Gastrocnemius medialis (tissue), 4 donors: ENCODE data around the gene DYDC1. TPM values are rescaled to one million over a fixed set of nuclear protein-coding genes. Genes with fewer than 3 reads are reported as not detected.

Source experiments
- ATAC-seq, 2 donors: fragments of 150-250 bp; one replicate each; pipeline ENCODE4 v1.9.1; 2016
- DNase-seq, 2 donors: peaks; one replicate each; pipeline ENCODE4 v3.0.0-alpha.2; 2019
- H3K27ac ChIP-seq, 4 donors: fragments of 200-600 bp; sonication (generic); 1 replicate in 1 of 4; 2 replicates in 3 of 4; pipeline ENCODE4 v1.5.1; 2016 to 2018; ENCODE audit warnings: mild to moderate bottlenecking in 2 of 4, moderate library complexity in 1 of 4
- H3K27me3 ChIP-seq, 3 donors: fragments of 200-600 bp; sonication (generic) in 2 of 3; 1 replicate in 1 of 3; 2 replicates in 2 of 3; pipeline versions ENCODE4 v1.5.1 to v1.6.0; 2016 to 2019; ENCODE audit warnings: mild to moderate bottlenecking in 1 of 3, moderate library complexity in 1 of 3
- H3K36me3 ChIP-seq, 2 donors: fragments of 200-600 bp; sonication (generic) in 1 of 2; one replicate each; pipeline ENCODE4 v1.5.1; 2017 to 2018
- H3K4me1 ChIP-seq, 2 donors: fragments of 200-600 bp; sonication (generic) in 1 of 2; one replicate each; pipeline ENCODE4 v1.5.1; 2016 to 2017; ENCODE audit warnings: mild to moderate bottlenecking in 2 of 2
- H3K4me3 ChIP-seq, 4 donors: fragments of 200-600 bp; sonication (generic) in 3 of 4; 1 replicate in 1 of 4; 2 replicates in 3 of 4; pipeline ENCODE4 v1.5.1; 2016 to 2019; ENCODE audit warnings: mild to moderate bottlenecking in 2 of 4
- H3K9me3 ChIP-seq, 3 donors: fragments of 200-600 bp; sonication (generic) in 2 of 3; 1 replicate in 1 of 3; 2 replicates in 2 of 3; pipeline ENCODE4 v1.5.1; 2016 to 2019
- POLR2A ChIP-seq, 2 donors: fragments of 450-650 bp; IDR thresholded peaks; one replicate each; pipeline ENCODE4 v1.6.1; 2017; ENCODE audit warnings: antibody characterized with exemption in 2 of 2, mild to moderate bottlenecking in 2 of 2, moderate library complexity in 2 of 2
- in situ Hi-C, 4 donors: fragments of 200-750 bp; cut with MboI; loops; one replicate each; pipeline versions ENCODE4 v1.15.0 to v1.8.0; 2017; ENCODE audit warnings: low sequenced_read_pairs in 4 of 4
- intact Hi-C: fragments of 100-400 bp; cut with DNase I; formaldehyde crosslinking; loops from one replicate; pipeline ENCODE4 v1.15.1; 2023; ENCODE audit warnings: low total_unique reads
- total RNA-seq, 4 donors: library from RNA; depleted of rRNA; stranded (reverse); fragments of >200 nt; gene quantifications; one replicate each; pipeline versions ENCODE4 v1.1.0 to v1.2.3, GENCODE V29; 2016
- TF ChIP-seq, protein P1 (sequence below), 5 experiments: fragments of 450-650 bp in 3 of 5; fragments of 200-600 bp in 2 of 5; sonication (generic) in 2 of 5; IDR thresholded peaks in 4 of 5; conservative IDR thresholded peaks in 1 of 5; 1 replicate in 4 of 5; 2 replicates in 1 of 5; pipeline ENCODE4 v1.5.1; 2016 to 2019; ENCODE audit warnings: antibody characterized with exemption in 5 of 5, mild to moderate bottlenecking in 3 of 5, moderate library complexity in 3 of 5

Gene DYDC1
- total RNA-seq, 4 donors from 2014 or later = not detected

DNA sequence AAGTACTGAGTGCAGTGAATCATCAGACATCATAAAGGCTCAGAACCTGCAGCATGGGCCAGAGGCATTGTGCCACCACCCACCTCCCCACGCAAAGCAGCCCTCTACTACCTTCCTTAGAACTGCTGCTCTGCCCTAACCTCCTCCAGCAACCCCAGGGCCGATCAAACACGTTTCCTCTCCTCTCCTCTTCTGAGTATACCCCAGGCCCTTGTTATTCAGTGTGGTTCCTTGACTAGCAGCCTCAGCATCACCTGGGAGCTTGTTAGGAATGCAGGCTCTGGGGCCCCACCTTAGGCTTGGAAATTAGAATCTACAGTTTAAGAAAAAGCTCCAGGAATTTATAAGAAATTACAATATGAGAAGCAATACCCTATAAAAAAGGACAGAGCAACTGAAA, 33.2 kb downstream of the DYDC1 start:
- in situ Hi-C loops (no loop called here), intact Hi-C loops (no loop called here)
- H3K4me3 ChIP-seq = no peak overlapping the region
- no peak for ATAC-seq
- H3K36me3 ChIP-seq = no peaks in the 10 kb centered on the region
- H3K4me1 ChIP-seq = no peaks in the 10 kb centered on the region
- H3K27me3 ChIP-seq = no peaks in the 10 kb centered on the region
- DNase-seq = no peak
- H3K27ac ChIP-seq = no peak overlapping the region
- H3K9me3 ChIP-seq = no peaks in the 10 kb centered on the region
- TF ChIP-seq, protein P1, sequence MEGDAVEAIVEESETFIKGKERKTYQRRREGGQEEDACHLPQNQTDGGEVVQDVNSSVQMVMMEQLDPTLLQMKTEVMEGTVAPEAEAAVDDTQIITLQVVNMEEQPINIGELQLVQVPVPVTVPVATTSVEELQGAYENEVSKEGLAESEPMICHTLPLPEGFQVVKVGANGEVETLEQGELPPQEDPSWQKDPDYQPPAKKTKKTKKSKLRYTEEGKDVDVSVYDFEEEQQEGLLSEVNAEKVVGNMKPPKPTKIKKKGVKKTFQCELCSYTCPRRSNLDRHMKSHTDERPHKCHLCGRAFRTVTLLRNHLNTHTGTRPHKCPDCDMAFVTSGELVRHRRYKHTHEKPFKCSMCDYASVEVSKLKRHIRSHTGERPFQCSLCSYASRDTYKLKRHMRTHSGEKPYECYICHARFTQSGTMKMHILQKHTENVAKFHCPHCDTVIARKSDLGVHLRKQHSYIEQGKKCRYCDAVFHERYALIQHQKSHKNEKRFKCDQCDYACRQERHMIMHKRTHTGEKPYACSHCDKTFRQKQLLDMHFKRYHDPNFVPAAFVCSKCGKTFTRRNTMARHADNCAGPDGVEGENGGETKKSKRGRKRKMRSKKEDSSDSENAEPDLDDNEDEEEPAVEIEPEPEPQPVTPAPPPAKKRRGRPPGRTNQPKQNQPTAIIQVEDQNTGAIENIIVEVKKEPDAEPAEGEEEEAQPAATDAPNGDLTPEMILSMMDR (IDR thresholded peaks at IDR 0.05 in 4 of 5, conservative IDR thresholded peaks at IDR 0.05 in 1 of 5) = no peak
- TF ChIP-seq POLR2A (IDR thresholded peaks at IDR 0.05) = no peak

DNA sequence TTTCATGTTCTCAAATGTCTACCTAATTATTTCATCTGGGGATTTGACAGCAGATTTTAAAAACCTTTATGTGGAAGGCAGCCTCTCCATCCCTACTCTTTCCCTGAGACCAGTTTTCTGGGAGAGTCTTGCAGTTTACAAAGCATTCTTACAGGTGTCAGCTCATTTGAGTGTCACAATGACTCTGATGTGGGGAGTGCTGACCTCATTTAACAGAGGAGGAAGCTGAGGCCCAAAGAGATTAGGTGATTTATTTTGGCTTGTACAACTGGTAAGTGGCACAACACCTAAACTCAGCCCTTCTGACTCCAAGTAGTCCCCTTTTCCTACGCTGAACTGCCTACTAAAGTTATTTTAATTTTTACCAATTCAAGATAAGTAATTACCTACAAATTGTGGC, 33.8 kb downstream of the DYDC1 start:
- intact Hi-C loops = no loop called here
- Histone ChIP-seq H3K27me3 (no peaks in the 10 kb centered on the region), H3K4me1 (no peaks in the 10 kb centered on the region), H3K4me3 (no peak overlapping the region), H3K27ac (no peak overlapping the region), H3K36me3 (no peaks in the 10 kb centered on the region), H3K9me3 (no peaks in the 10 kb centered on the region)
- no peak for ATAC-seq
- in situ Hi-C loops = no loop called here
- TF ChIP-seq POLR2A (IDR thresholded peaks at IDR 0.05) = no peak
- TF ChIP-seq, protein P1 (IDR thresholded peaks at IDR 0.05 in 4 of 5, conservative IDR thresholded peaks at IDR 0.05 in 1 of 5) = no peak
- no peak for DNase-seq

DNA sequence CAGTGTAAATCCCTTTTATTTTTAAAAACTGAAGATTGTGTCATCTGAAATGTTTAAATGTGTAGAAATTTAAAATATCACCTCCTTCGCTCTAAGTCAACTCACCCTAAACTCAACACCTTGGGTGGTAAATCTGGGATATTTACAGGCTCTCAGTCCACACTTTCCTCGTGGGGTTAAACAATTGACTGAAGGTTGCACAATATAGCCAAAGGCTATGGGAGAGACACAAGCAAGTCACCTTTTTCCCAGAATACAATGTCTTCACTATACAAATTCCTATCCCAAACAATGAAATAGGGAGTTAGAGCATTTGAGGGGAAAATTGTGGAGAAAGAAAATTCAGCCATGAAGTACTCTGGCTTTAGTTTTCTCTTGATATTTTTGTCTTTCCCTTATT, 34.4 kb downstream of the DYDC1 start:
- TF ChIP-seq, protein P1 (IDR thresholded peaks at IDR 0.05 in 4 of 5, conservative IDR thresholded peaks at IDR 0.05 in 1 of 5) = no peak
- H3K27me3 ChIP-seq = no peaks in the 10 kb centered on the region
- in situ Hi-C loops (no loop called here), intact Hi-C loops (no loop called here)
- H3K36me3 ChIP-seq = no peaks in the 10 kb centered on the region
- no peak for DNase-seq
- ATAC-seq = no peak
- no peak overlapping the region for H3K4me3 ChIP-seq
- H3K9me3 ChIP-seq = no peaks in the 10 kb centered on the region
- no peak overlapping the region for H3K27ac ChIP-seq
- no peaks in the 10 kb centered on the region for H3K4me1 ChIP-seq

DNA sequence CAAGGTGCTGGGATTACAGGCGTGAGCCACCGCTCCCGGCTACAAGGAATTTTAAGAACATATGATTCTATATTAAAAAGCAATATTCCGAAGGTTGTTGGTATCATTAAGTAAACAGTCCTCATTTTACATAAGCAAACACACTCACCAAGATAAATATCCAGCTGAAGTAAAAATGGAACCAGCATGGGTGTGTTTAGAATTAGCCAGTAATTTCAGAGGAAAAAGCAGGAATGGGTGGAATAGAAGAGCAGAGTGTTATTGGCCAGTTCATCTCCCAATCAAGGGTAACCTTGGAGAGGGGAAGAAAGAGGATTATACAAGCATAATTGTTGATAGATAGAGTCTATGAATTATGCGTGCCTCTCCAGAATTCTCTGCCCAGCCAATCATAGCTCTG, 35.4 kb downstream of the DYDC1 start:
- H3K27ac ChIP-seq = no peak overlapping the region
- no peaks in the 10 kb centered on the region for H3K4me1 ChIP-seq
- H3K4me3 ChIP-seq = no peak overlapping the region
- intact Hi-C loops = no loop called here
- no peaks in the 10 kb centered on the region for H3K9me3 ChIP-seq
- TF ChIP-seq, protein P1 (IDR thresholded peaks at IDR 0.05 in 4 of 5, conservative IDR thresholded peaks at IDR 0.05 in 1 of 5) = no peak
- no peak for TF ChIP-seq POLR2A (IDR thresholded peaks at IDR 0.05)
- H3K36me3 ChIP-seq = no peaks in the 10 kb centered on the region
- ATAC-seq (no peak), DNase-seq (no peak)
- in situ Hi-C loops = no loop called here
- no peaks in the 10 kb centered on the region for H3K27me3 ChIP-seq

DNA sequence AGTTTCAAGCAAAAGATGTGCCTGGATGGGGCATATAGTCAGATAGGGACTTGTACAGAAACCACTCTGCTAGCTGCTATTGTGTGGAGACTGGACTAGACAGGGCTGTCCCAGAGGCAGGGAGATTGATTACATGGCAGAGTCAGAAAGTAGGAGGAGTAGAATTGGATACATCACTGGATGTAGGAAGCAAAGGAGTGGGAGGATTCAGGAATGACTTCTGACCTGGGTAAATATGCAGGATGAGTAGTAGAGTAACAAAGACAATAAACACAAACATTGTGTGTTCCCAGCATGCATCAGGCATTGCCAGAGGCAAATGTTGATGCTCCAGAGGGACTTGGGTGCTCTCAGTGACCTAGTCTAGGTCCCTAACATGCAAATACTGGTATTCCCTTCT, 36.2 kb downstream of the DYDC1 start:
- TF ChIP-seq, protein P1 (IDR thresholded peaks at IDR 0.05 in 4 of 5, conservative IDR thresholded peaks at IDR 0.05 in 1 of 5) = no peak
- no peak for TF ChIP-seq POLR2A (IDR thresholded peaks at IDR 0.05)
- no peaks in the 10 kb centered on the region for H3K4me1 ChIP-seq
- ATAC-seq (no peak), DNase-seq (no peak)
- no peaks in the 10 kb centered on the region for H3K9me3 ChIP-seq
- H3K36me3 ChIP-seq = no peaks in the 10 kb centered on the region
- H3K4me3 ChIP-seq = no peak overlapping the region
- H3K27me3 ChIP-seq = no peaks in the 10 kb centered on the region
- H3K27ac ChIP-seq = no peak overlapping the region
- in situ Hi-C loops = no loop called here
- intact Hi-C loops = no loop called here
